ENCODE measurements around the gene AKAP12.

The AKAP12 gene

GRCh38 chr6:151365233-151365632 lies 125.5 kb downstream of the AKAP12 start:
- H3K4me3 ChIP-seq (ENCODE audit: low read depth, low read length): no peak overlapping the region
- TF ChIP-seq CTCF (conservative IDR thresholded peaks at IDR 0.05; ENCODE audit: low read depth, low read length): no peak
- DNase-seq (ENCODE audit: low read depth): no peak

GRCh38 chr6:151370509-151371078 lies 130.8 kb downstream of the AKAP12 start:
- peak; percentile 64 for TF ChIP-seq CTCF (conservative IDR thresholded peaks at IDR 0.05; ENCODE audit: low read depth, low read length)
- H3K4me3 ChIP-seq (ENCODE audit: low read depth, low read length): no peak overlapping the region
- peak; percentile 76 for DNase-seq (ENCODE audit: low read depth)

- no peak for DNase-seq (ENCODE audit: low read depth)
- no peak overlapping the region for H3K4me3 ChIP-seq (ENCODE audit: low read depth, low read length)
- TF ChIP-seq CTCF (conservative IDR thresholded peaks at IDR 0.05; ENCODE audit: low read depth, low read length): no peak
These were observed 132.4 kb downstream of the AKAP12 start for GRCh38 chr6:151372164-151372563.

DNA sequence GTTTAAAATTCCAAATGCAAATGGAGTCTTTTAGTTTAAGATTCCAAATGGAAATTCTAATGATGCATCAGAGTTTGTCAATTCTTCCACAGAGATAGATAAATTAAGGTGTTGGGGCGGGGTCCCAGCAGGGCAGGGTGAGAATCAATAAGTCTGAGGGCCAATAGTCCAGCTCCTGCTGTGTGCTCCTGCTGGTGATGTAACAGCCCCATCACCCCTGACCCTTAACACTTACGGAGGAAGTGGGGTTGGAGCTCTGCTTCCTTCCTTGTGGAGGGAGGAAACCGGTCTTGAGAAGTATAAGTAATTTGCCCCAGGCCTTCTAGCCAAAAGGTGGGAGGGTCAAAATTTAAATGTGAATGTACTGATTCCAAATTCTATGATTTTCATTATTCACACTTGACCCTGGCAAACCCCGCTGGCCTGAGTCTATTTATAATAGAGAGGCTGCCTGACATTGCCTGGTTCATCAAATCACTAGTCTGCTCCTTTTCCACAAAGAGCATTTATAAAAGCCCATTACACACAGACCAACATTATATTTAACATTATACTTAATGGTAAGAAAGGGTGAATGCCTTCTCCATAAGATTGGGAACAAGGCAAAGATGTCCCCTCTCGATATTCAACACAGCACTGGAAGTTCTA lies 134.4 kb downstream of the AKAP12 start:
- H3K4me3 ChIP-seq (ENCODE audit: low read depth, low read length): no peak overlapping the region
- DNase-seq (ENCODE audit: low read depth): peak; percentile 42
- TF ChIP-seq CTCF (conservative IDR thresholded peaks at IDR 0.05; ENCODE audit: low read depth, low read length): no peak

GRCh38 chr6:151375833-151376232 lies 136.1 kb downstream of the AKAP12 start:
- no peak overlapping the region for H3K4me3 ChIP-seq (ENCODE audit: low read depth, low read length)
- TF ChIP-seq CTCF (conservative IDR thresholded peaks at IDR 0.05; ENCODE audit: low read depth, low read length): no peak
- DNase-seq (ENCODE audit: low read depth): no peak

DNA sequence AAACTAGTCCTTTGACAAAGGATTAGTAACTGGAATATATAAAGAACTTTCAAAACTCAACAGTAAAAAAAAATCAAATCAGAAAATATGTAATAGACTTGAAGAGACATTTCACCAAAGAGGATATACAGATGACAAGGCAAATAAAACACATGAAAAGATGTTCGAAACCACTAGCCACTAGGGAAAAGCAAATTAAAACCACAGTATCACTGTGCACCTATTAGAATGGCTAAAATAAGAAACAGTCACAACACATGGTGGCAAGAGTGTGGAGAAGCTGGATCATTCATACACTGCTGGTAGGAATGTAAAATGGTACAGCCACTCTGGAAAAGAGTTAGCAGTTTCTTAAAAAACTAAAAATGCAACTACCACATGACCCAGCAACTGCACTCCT lies 136.7 kb downstream of the AKAP12 start:
- H3K4me3 ChIP-seq (ENCODE audit: low read depth, low read length): no peak overlapping the region
- no peak for DNase-seq (ENCODE audit: low read depth)
- peak; percentile 6 for TF ChIP-seq CTCF (conservative IDR thresholded peaks at IDR 0.05; ENCODE audit: low read depth, low read length)

DNA sequence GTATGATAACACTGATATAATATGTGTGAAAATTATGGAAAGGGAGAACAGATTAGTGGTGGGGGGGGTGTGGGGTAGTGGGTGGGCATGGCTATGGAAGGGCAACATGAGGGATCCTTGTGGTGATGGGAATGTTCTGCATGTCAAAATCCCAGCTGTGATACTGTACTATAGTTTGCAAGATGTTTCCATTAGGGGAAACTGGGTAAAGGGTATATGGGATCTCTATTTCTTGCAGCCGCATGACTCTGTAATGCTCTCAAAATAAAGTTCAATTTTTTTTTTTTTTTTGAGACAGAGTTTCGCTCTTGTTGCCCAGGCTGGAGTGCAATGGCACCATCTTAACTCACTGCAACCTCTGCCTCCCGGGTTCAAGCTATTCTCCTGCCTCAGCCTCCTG lies 137.3 kb downstream of the AKAP12 start:
- no peak for DNase-seq (ENCODE audit: low read depth)
- no peak overlapping the region for H3K4me3 ChIP-seq (ENCODE audit: low read depth, low read length)
- no peak for TF ChIP-seq CTCF (conservative IDR thresholded peaks at IDR 0.05; ENCODE audit: low read depth, low read length)

All from choroid plexus epithelial cell (primary cell).